HG03135 (cell line): ENCODE measurements around the gene PTEN.

Experiments
- ATAC-seq: cut with Tn5 transposase; IDR thresholded peaks from one replicate; pipeline ENCODE4 v1.9.1; 2021; ENCODE audit warnings: mild to moderate bottlenecking, moderate library complexity; ENCODE audit not compliant: unreplicated experiment

The PTEN gene

DNA sequence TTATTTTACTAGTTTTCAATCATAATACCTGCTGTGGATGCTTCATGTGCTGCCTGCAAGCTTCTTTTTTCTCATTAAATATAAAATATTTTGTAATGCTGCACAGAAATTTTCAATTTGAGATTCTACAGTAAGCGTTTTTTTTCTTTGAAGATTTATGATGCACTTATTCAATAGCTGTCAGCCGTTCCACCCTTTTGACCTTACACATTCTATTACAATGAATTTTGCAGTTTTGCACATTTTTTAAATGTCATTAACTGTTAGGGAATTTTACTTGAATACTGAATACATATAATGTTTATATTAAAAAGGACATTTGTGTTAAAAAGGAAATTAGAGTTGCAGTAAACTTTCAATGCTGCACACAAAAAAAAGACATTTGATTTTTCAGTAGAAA is 103.0 kb downstream of the PTEN start:
- no peak for ATAC-seq

DNA sequence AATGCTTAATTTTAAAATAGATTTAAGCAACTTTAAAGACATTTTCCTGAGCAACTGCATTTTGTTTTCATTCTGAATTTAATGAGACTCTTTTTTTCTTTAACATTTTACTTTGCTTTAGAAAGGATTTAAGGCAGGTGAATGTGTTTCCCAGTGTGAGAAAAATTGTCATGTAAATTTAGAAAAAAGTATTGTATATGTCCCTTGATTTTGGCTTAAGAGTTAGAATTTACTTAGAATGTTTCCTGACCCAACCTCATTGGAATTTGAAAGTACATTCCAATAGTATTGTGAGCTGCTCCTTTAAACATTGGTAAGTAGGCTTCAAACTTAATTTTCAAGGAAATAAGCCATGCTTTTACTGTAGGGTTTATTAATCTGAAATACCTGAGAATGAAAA is 110.2 kb downstream of the PTEN start:
- ATAC-seq: no peak

DNA sequence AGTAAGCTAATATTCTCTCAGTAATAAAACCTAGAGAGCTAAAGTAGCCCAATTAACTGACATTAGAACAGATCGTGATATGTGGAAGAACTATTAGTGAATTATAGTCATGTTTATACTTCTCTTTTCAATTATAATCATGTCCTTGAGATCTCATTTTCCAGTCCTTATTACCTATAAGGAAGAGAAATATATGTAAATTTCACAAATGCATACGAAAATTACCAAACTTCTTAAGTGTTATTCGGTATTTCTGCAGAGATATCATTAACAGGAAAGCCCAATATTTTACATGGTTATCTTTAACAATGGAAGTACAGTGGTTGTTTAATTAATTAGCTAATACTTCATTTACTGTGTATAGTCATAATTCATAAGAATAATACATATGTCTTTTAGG is 110.7 kb downstream of the PTEN start:
- ATAC-seq: no peak

DNA sequence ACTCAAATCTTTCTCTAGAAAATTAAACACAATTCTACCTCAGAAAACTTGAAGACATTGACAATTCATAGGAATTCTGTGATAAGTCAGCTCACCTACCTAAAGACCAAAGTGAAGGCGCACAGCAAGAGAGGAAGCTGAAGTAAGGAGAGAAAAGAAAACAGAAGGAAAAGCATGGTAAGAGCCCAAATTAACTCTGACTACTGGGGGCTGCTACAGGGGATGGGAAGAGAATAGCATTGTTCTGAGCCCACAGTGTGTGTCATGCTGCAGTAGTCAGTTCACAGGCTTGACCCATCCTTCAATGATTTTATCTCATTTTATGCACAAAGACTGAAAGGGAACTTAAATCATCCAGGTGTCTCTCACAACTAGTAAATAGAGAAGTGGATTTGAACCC is 111.3 kb downstream of the PTEN start:
- no peak for ATAC-seq

DNA sequence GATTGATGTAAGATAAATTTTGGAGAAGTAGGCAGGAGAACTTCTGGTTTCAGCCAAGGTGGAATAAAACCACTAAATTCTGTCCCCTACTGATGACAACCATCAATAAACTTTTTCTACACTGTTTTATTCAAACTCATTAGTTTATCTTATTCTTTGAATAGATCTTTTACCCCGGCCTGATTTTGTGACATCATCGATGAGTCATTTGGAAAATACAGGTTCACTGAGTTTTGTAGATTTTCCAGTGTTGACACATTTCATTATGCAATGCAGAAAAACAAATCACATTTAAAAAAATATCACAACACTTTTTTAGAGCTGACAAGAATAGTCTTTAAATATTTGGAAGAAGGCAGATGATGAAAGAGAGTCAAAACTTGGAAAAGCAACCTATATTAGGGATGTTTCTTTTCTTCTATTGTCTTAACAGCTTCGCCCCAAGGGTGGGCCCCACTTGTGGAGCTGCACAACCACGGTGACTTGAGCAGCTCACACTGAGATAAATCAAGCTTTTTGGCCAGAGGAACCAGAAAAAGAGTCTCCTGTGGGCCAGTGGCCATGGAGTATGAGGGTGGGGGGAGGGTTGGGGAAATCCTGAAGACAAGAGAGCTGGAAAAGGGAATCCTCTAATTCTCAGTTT is 112.8 kb downstream of the PTEN start:
- ATAC-seq: no peak

DNA sequence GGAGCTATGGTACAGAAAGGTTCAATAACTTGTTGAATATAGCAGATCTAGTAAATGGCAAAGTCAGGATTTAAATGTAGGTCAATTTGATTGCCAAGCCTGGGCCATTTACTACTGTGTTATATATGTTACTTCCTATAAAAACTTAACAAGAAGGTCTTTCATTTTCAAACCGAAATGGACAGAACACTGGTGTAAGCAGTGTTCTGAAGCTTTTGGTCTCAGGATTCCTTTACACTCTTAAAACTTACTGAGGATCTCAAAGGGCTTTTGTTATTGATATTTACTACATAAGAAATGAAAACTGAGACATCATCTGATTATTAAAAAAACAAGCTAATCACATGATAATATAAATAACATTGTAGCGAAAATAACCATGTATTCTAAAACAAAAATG is 114.7 kb downstream of the PTEN start:
- ATAC-seq: no peak

DNA sequence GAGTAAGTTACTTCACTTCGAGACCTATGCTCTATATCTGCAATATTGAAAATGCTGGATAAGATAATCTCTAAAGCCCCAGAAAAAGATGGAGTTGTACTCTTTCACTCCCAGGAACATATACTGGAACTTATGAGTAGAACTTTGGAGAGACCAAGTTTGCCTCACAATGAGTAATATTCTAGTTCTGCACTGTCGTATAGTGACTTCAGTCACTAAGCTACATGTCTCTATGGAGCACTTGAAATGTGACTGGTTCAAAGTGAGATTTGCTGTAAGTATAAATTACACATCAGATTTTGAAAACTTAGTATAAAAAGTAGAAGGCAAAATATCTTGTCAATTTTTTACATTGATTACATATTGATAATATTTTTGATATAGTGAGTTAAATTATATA is 116.4 kb downstream of the PTEN start:
- ATAC-seq: no peak

DNA sequence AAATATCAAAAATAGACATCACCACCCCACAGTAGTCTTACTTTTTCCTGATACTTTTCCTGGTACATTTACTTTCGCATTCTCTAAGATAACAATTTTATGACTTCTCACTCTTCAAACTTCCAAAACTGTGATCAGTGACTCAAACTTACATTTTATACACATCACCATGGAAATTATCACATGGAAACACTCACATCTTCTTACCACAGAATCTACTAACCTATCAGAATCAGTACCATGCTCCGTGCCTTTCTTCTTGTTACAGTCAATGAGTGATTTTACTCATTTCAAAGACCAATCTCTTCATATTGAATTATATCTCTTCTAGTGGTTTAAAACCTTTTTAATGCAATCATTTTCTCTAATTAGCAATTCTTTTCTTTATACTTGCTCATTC is 120.3 kb downstream of the PTEN start:
- ATAC-seq: no peak

DNA sequence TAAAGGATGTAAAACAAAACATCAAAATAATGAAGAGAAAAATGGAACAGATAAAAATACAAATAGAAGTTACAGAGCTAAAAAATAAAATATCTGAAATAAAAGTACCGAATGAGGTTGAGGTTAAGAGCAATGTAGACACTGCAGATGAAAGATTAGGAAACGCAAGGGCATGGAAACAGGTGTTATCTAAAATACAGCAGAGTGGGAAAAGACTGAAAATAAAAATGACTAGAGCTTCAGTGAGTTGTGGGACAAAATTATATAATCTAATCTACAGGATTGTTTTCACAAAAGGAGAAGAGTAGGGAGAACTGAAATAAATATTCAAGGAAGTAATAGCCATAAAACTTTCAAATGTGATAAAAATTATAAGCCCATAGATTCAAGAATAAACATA is 123.8 kb downstream of the PTEN start:
- ATAC-seq: no peak

DNA sequence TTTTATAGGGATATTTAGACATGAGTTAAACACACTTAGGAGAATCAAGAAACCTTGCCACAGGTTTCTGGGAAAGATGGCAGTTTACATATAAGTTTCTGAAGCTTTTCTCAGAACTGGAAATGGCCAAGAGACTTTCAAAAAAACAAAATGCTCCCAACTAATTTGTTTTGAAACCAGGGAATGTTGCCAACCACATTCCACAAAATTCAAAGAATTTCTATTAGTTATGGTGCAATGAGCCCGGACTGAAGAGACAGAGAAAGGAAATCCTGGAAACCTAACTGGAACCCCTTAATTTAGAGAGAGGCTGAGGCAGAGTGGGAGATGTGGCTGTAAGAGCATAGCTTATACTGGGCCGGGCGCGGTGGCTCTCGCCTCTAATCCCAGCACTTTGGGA is 128.5 kb downstream of the PTEN start:
- ATAC-seq: no peak

DNA sequence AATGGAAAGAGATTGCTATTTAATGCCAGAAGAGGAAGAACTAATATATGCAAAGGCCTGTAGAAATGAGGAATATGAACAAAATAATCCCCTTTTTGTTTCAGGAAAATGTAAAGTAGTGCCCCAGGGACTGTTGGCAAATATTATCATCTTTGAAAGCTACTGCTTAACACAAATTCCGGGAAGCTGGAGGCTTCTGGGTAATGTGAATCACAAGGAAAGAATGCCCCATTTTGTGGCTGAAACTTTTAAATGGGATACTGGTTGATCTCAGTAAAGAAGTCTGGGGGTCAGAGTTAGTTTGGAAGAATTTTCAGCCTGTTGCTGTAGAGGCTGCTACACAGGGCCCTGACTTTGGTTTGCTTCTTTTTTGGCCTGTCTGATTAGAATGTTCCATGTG is 141.0 kb downstream of the PTEN start:
- no peak for ATAC-seq

DNA sequence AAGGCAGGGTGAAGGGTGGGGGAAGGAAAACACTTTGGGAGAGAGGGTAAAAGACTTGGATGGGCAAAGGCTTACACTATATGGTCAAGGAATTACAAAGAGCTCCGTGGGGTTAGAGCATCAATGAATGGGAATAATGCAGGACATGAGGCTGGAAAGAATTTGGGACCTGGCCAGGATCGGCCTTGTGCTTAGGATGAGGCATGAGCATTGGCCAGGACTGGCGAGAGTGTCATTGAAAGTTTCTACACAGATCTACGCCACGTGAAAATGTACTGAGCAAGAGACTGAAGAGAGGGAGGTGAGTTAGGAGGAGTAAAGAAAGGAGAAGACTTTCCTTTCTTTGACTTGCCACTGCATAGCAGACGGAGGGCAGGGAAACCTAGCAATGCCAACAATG is 142.8 kb downstream of the PTEN start:
- ATAC-seq: no peak

DNA sequence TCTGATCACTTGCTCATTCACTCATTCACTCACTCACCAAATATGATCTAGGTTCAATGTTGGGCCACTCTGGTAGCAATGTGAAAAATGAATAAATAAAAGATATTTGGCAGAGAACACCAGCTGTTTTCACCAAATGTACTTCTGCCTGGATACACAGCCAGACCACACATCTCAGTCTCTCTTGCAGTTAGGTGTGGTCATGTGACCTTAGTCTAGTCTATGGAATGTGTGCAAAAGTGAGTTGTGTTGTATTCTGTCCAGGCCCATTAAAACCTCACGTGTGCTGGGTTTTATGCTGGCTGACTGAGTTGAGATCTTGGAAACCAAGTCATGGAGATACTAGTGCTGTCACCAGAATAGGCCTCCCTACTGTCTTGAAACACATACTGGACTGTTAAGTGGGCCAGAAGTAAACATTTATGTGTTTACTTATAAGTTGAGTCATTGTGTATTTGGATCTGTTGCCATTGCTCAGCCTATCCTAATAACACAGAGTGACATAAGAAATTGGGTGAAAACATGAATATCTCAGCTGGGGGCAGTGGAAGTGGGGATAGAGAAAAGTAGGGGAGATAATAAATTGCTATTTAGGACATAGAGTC is 145.5 kb downstream of the PTEN start:
- no peak for ATAC-seq

DNA sequence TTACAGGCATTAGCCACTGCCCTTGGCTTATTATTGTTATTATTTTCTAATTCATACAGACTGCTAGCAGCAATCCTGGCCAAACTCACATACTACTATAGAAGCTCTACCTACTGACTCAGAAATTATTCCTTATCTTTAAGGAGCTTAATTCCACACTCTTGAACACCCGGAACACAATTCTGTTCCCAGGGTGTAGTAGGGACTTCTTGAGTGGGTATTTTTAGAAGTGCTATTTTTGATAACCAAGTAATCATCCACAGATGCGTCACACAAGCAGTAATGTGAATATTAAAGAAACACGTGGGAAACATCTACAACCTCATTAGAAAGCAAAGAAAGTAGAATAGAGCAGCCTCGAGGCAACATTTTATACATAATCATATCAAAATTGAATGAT is 149.2 kb downstream of the PTEN start:
- ATAC-seq: no peak

DNA sequence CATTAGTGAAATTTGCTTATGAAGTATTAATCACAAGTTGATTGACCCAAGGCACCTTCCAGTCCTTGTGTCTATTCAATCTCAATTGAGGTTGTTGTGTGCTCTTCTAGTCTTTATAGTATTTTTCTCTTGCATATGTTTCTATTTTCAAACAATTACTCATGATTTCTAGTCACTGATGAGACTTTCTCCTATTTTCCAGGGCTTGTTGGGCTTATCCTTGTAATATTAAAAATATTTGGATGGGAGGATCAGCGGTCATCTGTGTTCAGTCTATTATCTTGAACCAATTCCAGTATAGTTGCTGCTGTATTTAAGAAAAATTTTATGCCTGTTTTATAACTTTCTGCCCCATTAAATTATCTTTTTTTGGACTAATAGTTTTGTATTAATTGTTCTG is 154.4 kb downstream of the PTEN start:
- no peak for ATAC-seq

DNA sequence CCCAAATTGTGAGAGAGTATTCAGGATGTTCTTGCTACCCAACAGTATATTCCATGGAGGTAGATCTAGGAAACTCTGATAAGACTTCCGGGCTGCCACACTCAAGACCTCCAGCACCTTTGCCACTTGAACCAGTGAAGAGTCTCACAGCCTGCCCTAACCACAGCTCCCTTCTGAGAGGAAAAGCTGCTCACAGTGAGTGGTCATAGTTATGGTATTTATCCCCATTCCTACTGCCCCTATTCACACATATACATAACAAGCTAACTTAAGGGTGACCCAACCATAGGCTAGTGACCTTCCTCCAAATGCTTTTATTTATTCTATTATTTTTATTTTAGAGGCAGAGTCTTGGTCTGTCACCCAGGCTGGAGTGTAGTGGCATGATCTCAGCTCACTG is 156.3 kb downstream of the PTEN start:
- no peak for ATAC-seq
